ENCODE measurements around the gene RHNO1. TPM values are rescaled to one million over a fixed set of nuclear protein-coding genes. Genes with fewer than 3 reads are reported as not detected.

RHNO1 gene
- total RNA-seq, 1 experiment from 2014 or later, result 37.7 TPM

DNA sequence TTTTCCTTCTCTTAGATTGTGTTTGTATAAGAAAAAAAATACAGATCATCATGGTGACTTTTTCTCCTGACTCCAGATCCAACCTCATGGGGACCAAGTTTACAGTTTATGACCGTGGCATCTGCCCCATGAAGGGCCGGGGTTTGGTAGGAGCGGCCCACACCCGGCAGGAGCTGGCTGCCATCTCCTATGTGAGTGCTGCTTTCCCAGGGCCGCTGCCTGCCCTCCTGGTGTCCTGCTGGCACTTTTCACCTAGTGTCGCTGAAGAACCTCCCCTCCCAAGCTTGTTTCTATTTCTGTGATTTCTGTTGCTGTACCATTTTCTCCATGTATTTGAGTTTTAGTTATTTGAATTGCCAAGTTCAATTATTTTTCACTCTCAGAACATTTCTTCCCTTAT lies 57.3 kb downstream of the RHNO1 start:
- H3K4me1 ChIP-seq (ENCODE audit: control insufficient read depth, insufficient read depth, low read length), result no peaks in the 10 kb centered on the region
- ATAC-seq (no peak), DNase-seq (ENCODE audit: low read depth, low spot score) (no peak)
- no TSS peak for BruUV-seq (replicated peaks)
- H3K27me3 ChIP-seq (ENCODE audit: control insufficient read depth, insufficient read depth, low read length), result no peaks in the 10 kb centered on the region
- H3K9me3 ChIP-seq (ENCODE audit: control insufficient read depth, insufficient read depth, low read depth, low read length), result no peaks in the 10 kb centered on the region
- POLR2A ChIA-PET, result no interaction called here
- no peak overlapping the region for H3K27ac ChIP-seq (ENCODE audit: low read length)
- in situ Hi-C loops (cut with HindIII; ENCODE audit: low pct_unique_long_range_greater_than_20kb, low sequenced_read_pairs) (no loop called here), intact Hi-C loops (cut with micrococcal nuclease; ENCODE audit: unreplicated experiment) (no loop called here)
- H3K4me3 ChIP-seq (ENCODE audit: low read depth in 2 of 2, low read length in 2 of 2), result no peak overlapping the region
- TF ChIP-seq, protein P1, sequence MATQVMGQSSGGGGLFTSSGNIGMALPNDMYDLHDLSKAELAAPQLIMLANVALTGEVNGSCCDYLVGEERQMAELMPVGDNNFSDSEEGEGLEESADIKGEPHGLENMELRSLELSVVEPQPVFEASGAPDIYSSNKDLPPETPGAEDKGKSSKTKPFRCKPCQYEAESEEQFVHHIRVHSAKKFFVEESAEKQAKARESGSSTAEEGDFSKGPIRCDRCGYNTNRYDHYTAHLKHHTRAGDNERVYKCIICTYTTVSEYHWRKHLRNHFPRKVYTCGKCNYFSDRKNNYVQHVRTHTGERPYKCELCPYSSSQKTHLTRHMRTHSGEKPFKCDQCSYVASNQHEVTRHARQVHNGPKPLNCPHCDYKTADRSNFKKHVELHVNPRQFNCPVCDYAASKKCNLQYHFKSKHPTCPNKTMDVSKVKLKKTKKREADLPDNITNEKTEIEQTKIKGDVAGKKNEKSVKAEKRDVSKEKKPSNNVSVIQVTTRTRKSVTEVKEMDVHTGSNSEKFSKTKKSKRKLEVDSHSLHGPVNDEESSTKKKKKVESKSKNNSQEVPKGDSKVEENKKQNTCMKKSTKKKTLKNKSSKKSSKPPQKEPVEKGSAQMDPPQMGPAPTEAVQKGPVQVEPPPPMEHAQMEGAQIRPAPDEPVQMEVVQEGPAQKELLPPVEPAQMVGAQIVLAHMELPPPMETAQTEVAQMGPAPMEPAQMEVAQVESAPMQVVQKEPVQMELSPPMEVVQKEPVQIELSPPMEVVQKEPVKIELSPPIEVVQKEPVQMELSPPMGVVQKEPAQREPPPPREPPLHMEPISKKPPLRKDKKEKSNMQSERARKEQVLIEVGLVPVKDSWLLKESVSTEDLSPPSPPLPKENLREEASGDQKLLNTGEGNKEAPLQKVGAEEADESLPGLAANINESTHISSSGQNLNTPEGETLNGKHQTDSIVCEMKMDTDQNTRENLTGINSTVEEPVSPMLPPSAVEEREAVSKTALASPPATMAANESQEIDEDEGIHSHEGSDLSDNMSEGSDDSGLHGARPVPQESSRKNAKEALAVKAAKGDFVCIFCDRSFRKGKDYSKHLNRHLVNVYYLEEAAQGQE (IDR thresholded peaks at IDR 0.05; ENCODE audit: insufficient read depth in 1 of 2, low read depth in 2 of 2, low read length in 1 of 2), result no peak
- TF ChIP-seq POLR2AphosphoS5 (IDR thresholded peaks at IDR 0.05; ENCODE audit: low read depth, low read length), result no peak
- TF ChIP-seq, protein P2, sequence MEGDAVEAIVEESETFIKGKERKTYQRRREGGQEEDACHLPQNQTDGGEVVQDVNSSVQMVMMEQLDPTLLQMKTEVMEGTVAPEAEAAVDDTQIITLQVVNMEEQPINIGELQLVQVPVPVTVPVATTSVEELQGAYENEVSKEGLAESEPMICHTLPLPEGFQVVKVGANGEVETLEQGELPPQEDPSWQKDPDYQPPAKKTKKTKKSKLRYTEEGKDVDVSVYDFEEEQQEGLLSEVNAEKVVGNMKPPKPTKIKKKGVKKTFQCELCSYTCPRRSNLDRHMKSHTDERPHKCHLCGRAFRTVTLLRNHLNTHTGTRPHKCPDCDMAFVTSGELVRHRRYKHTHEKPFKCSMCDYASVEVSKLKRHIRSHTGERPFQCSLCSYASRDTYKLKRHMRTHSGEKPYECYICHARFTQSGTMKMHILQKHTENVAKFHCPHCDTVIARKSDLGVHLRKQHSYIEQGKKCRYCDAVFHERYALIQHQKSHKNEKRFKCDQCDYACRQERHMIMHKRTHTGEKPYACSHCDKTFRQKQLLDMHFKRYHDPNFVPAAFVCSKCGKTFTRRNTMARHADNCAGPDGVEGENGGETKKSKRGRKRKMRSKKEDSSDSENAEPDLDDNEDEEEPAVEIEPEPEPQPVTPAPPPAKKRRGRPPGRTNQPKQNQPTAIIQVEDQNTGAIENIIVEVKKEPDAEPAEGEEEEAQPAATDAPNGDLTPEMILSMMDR (IDR thresholded peaks at IDR 0.05), result no peak
- no peak for TF ChIP-seq SIN3A (IDR thresholded peaks at IDR 0.05; ENCODE audit: borderline replicate concordance, insufficient read depth, low read depth, low read length)
- TF ChIP-seq TCF7L2 (IDR thresholded peaks at IDR 0.05; ENCODE audit: low read depth, low read length), result no peak
- H3K36me3 ChIP-seq (ENCODE audit: control insufficient read depth, insufficient read depth, low read length), result peaks cover 11% of the 10 kb centered on the region
- CTCF ChIA-PET, result no interaction called here

DNA sequence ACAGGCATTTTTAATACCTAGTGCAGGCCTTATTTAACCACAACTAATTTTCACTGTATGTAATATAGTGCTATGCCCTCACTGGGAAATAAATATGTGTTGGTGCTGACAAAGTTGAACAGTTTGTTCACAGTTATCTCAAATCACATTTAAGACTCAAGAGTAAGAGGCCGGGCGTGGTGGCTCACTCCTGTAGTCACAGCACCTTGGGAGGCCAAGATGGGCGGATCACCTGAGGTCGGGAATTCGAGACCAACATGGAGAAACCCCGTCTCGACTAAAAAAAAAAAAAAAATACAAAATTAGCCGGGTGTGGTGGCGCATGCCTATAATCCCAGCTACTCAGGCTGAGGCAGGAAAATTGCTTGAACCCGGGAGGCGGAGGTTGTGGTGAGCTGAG lies 59.3 kb downstream of the RHNO1 start:
- intact Hi-C loops (cut with micrococcal nuclease; ENCODE audit: unreplicated experiment) (no loop called here), in situ Hi-C loops (cut with HindIII; ENCODE audit: low pct_unique_long_range_greater_than_20kb, low sequenced_read_pairs) (no loop called here)
- no peaks in the 10 kb centered on the region for H3K4me1 ChIP-seq (ENCODE audit: control insufficient read depth, insufficient read depth, low read length)
- DNase-seq (ENCODE audit: low read depth, low spot score) (no peak), ATAC-seq (no peak)
- TF ChIP-seq POLR2AphosphoS5 (IDR thresholded peaks at IDR 0.05; ENCODE audit: low read depth, low read length), result no peak
- H3K4me3 ChIP-seq (ENCODE audit: low read depth in 2 of 2, low read length in 2 of 2), result no peak overlapping the region
- no peaks in the 10 kb centered on the region for H3K9me3 ChIP-seq (ENCODE audit: control insufficient read depth, insufficient read depth, low read depth, low read length)
- BruUV-seq (replicated peaks), result no TSS peak
- peaks cover 8% of the 10 kb centered on the region for H3K36me3 ChIP-seq (ENCODE audit: control insufficient read depth, insufficient read depth, low read length)
- ChIA-PET POLR2A (no interaction called here), CTCF (interaction anchor here (0.7 kb wide), 1 partner anchor 82 kb away, joined by 4 read pairs; no protein-coding TSS in a partner anchor)
- H3K27me3 ChIP-seq (ENCODE audit: control insufficient read depth, insufficient read depth, low read length), result no peaks in the 10 kb centered on the region
- no peak overlapping the region for H3K27ac ChIP-seq (ENCODE audit: low read length)

DNA sequence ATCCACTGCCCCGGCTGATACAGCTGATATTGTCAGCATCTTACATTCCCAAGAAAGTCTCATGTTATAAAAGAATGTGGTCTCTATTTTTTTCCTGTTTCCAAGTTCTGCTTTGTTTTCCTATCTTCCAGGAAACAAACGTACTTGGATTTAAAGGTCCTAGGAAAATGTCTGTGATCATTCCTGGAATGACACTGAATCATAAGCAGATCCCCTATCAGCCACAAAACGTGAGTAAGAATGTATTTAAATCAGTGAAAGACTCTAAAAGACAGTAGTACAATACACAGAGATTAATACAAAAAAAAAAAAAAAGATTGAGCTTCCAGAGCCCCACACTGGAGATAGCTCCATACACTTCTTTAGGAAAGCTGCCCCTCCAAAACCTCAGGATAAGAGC lies 60.5 kb downstream of the RHNO1 start:
- Histone ChIP-seq H3K36me3 (ENCODE audit: control insufficient read depth, insufficient read depth, low read length) (peaks cover 8% of the 10 kb centered on the region), H3K27me3 (ENCODE audit: control insufficient read depth, insufficient read depth, low read length) (no peaks in the 10 kb centered on the region), H3K4me3 (ENCODE audit: low read depth in 2 of 2, low read length in 2 of 2) (no peak overlapping the region), H3K9me3 (ENCODE audit: control insufficient read depth, insufficient read depth, low read depth, low read length) (no peaks in the 10 kb centered on the region), H3K27ac (ENCODE audit: low read length) (no peak overlapping the region), H3K4me1 (ENCODE audit: control insufficient read depth, insufficient read depth, low read length) (no peaks in the 10 kb centered on the region)
- DNase-seq (ENCODE audit: low read depth, low spot score) (no peak), ATAC-seq (no peak)
- no TSS peak for BruUV-seq (replicated peaks)
- POLR2A ChIA-PET, result no interaction called here
- intact Hi-C loops (cut with micrococcal nuclease; ENCODE audit: unreplicated experiment), result no loop called here
- CTCF ChIA-PET, result no interaction called here
- in situ Hi-C loops (cut with HindIII; ENCODE audit: low pct_unique_long_range_greater_than_20kb, low sequenced_read_pairs), result no loop called here
- TF ChIP-seq, protein P1 (IDR thresholded peaks at IDR 0.05; ENCODE audit: insufficient read depth in 1 of 2, low read depth in 2 of 2, low read length in 1 of 2), result no peak
- TF ChIP-seq, protein P2 (IDR thresholded peaks at IDR 0.05), result no peak
- TF ChIP-seq TCF7L2 (IDR thresholded peaks at IDR 0.05; ENCODE audit: low read depth, low read length) (no peak), SIN3A (IDR thresholded peaks at IDR 0.05; ENCODE audit: borderline replicate concordance, insufficient read depth, low read depth, low read length) (no peak), POLR2AphosphoS5 (IDR thresholded peaks at IDR 0.05; ENCODE audit: low read depth, low read length) (no peak)

Measured in Panc1 (cell line).